ENCODE measurements around the gene GRK2.

GRK2 gene

DNA sequence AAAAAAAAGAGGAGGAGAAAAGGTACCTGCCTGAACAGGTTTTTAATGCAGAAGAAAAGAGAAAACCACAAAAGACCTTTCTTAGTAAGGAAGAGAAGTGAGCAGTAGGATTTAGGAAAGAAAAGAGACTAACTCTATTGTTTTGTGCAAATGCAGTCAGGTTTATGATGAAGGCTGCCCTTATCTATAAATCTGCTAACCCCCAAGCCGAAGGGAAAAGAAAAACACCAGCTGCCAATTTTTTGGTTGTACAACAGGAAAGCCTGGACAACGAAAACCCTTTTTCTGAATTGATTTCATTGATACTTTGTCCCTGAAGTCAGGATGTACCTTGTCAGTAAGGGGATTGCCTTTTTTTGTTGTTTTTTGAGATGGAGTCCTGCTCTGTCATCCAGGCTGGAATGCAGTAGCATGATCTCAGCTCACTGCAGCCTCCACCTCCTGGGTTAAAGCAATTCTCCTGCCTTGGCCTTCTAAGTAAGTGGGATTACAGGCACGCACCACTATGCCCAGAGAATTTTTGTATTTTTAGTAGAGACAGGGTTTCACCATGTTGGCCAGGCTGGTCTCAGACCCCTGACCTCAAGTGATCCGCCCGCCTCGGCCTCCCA lies 65.9 kb downstream of the GRK2 start:
- Histone ChIP-seq H3K27ac (no peak overlapping the region), H3K4me3 (ENCODE audit: low read depth, low read length) (no peak overlapping the region), H3K27me3 (ENCODE audit: insufficient read depth, low read depth, severe bottlenecking) (no peaks in the 10 kb centered on the region), H3K9me3 (ENCODE audit: severe bottlenecking) (no peaks in the 10 kb centered on the region), H3K36me3 (peaks cover 3% of the 10 kb centered on the region; the same call in 1 of the 2 replicates)
- TF ChIP-seq CTCF (IDR thresholded peaks at IDR 0.05; ENCODE audit: low read depth, low read length): no peak
- DNase-seq: no peak
